BE2C (cell line): ENCODE data around the gene CSGALNACT2.

ENCODE experiments used
- DNase-seq: peaks from one replicate; pipeline ENCODE4 v3.0.0-alpha.2; 2020
- H3K27me3 ChIP-seq: fragments of 250-450 bp; sonication (Bioruptor Pico); 2 replicates; pipeline ENCODE4 v1.5.1; 2020; ENCODE audit warnings: mild to moderate bottlenecking
- H3K36me3 ChIP-seq: fragments of 250-450 bp; sonication (Bioruptor Pico); 2 replicates; pipeline ENCODE4 v1.5.1; 2020; ENCODE audit warnings: mild to moderate bottlenecking
- H3K4me1 ChIP-seq: fragments of 250-450 bp; sonication (Bioruptor Pico); 2 replicates; pipeline ENCODE4 v1.5.1; 2020
- H3K4me3 ChIP-seq: 2 replicates; pipeline ENCODE4 v1.5.1; 2011; ENCODE audit warnings: low read depth, low read length
- H3K9me3 ChIP-seq: fragments of 250-450 bp; sonication (Bioruptor Pico); 2 replicates; pipeline ENCODE4 v1.5.1; 2020
- CTCF ChIP-seq: IDR thresholded peaks from 2 replicates; pipeline ENCODE4 v1.5.1; 2012; ENCODE audit warnings: mild to moderate bottlenecking, low read depth, low read length

The CSGALNACT2 gene

DNA sequence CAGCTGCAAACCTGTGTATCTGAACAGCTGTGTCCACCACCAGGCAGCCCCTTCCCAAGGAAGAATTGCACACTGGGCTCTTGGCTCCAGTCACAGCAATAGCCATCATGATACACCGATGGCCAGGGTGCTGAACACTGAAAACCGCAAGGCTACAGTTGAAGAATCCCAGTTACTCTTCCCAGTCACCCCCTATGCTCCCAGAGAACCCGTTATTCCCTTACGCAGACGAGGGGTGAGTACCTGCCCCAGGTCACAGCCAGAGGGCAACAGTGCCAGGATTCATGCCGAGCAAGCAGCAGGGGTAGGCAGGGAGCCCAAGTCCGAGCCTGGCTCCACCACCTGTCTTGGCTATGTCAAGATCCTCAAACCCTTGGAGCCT lies 70.8 kb downstream of the CSGALNACT2 start:
- no peak for TF ChIP-seq CTCF
- Histone ChIP-seq H3K36me3 (no peaks in the 10 kb centered on the region), H3K4me3 (no peak overlapping the region), H3K4me1 (no peaks in the 10 kb centered on the region), H3K9me3 (no peaks in the 10 kb centered on the region), H3K27me3 (no peaks in the 10 kb centered on the region)
- DNase-seq = no peak

DNA sequence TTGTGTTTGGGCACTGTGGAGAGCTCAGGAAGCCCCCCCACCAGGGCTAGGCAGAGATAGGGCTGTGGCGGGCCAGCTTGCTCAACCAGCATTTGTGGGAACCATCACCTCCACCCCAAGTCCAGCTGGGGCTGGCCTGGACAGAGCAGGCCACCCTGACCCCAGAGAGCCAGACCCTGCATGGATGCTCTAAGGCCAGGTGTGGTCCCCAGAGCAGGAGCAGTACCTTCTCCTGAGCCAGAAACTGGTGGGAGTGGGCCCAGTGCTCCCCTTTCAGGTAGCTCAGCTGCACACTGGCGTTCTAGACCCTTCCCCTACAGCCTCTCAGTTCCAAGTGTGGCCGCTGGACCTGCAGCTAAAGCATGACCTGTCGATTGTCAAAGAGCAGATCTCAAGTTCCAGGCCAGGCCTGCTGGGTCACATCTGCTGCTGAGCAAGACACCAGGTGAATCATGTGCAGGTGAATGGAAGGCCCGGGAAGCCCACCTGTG lies 71.5 kb downstream of the CSGALNACT2 start:
- no peaks in the 10 kb centered on the region for H3K27me3 ChIP-seq
- no peaks in the 10 kb centered on the region for H3K4me1 ChIP-seq
- TF ChIP-seq CTCF = no peak
- no peaks in the 10 kb centered on the region for H3K36me3 ChIP-seq
- peak; percentile 1 for DNase-seq
- no peak overlapping the region for H3K4me3 ChIP-seq
- H3K9me3 ChIP-seq = no peaks in the 10 kb centered on the region

DNA sequence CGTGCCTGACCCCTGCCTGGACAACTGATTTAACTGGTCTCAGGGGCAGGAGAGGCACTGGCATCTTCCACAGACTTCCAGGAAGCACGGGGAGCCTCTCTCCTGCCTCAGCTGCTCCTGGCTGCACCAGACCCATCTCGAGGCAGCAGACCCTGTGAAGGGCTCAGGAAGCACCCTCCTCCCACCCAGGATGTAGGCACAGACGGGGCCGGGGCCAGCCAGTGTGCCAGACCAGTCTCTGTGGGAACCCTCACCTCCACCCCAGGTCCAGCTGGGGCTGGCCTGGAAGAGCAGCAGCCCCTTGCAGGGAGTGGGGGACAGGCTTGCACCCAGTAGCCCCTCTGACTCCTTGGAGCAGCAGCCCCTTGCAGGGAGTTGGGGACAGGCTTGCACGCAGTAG lies 72.3 kb downstream of the CSGALNACT2 start:
- TF ChIP-seq CTCF = no peak
- no peaks in the 10 kb centered on the region for H3K9me3 ChIP-seq
- DNase-seq = peak; percentile 6
- no peaks in the 10 kb centered on the region for H3K36me3 ChIP-seq
- no peaks in the 10 kb centered on the region for H3K27me3 ChIP-seq
- H3K4me1 ChIP-seq = no peaks in the 10 kb centered on the region
- H3K4me3 ChIP-seq = no peak overlapping the region

DNA sequence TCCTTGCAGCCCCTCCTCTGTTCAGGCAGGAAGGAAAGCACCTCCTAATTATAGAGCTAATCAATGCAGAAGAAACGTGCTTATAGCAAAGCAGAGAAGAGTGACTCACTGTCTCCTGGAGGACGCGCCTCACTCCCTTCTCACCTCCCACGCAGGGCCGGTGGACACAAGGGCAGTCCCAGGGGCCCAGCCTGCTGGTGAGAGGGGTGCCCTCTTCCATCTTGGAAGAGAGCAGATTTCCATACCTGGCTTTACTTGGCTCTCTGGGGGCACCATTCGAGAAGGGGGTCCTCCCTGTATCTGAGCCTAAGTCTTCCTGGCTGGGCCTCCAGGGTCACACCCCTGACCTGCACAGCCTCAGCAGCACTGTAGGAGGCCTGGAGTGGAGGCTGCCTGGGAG lies 72.8 kb downstream of the CSGALNACT2 start:
- TF ChIP-seq CTCF = no peak
- Histone ChIP-seq H3K36me3 (no peaks in the 10 kb centered on the region), H3K4me3 (no peak overlapping the region), H3K4me1 (no peaks in the 10 kb centered on the region), H3K27me3 (no peaks in the 10 kb centered on the region), H3K9me3 (no peaks in the 10 kb centered on the region)
- DNase-seq = no peak

DNA sequence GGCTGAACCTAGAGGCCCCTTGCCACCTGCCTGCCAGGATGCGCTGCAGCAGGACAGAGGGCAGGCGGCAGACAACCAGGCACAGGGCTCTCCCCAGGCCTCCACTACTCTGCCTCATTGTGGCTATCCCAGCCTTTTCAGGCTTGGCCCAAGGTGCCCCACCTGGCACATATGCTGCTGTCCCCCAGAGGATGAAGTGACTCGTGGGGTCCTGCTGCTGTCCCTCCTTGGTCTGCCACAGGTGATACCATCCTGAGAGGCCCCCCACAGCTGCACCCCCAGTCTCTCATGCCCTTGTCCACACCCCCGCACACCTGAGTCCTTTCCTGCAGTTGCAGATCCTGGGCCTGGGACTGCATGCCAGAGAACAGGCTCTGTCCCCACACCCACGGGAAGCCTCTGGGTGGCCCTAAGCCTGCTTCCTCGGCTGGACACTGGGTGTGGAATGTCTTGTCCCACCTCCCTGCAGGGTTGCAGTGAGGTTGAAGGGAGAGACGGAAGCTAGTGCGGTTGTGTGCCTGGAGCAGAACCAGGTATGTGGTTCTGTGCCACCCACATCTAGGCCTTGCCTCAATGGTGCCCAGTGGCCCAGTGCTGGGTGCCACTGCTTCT lies 73.3 kb downstream of the CSGALNACT2 start:
- H3K4me1 ChIP-seq = no peaks in the 10 kb centered on the region
- TF ChIP-seq CTCF = no peak

GRCh38 chr10:43212043-43212721 lies 73.9 kb downstream of the CSGALNACT2 start:
- Histone ChIP-seq H3K36me3 (no peaks in the 10 kb centered on the region), H3K27me3 (no peaks in the 10 kb centered on the region), H3K4me3 (no peak overlapping the region), H3K4me1 (no peaks in the 10 kb centered on the region), H3K9me3 (no peaks in the 10 kb centered on the region)
- no peak for TF ChIP-seq CTCF
- no peak for DNase-seq

More for the DNA sequence above, 73.3 kb downstream of the CSGALNACT2 start:
- Histone ChIP-seq H3K9me3 (no peaks in the 10 kb centered on the region), H3K27me3 (no peaks in the 10 kb centered on the region), H3K4me3 (no peak overlapping the region), H3K36me3 (no peaks in the 10 kb centered on the region)
- no peak for DNase-seq
